Neural crest cell (in vitro differentiated cells): ENCODE data around the gene PTPRCAP. TPM values are rescaled to one million over a fixed set of nuclear protein-coding genes. Genes with fewer than 3 reads are reported as not detected.

Experiments used
- DNase-seq: peaks from one replicate; pipeline ENCODE4 v3.0.0; 2021; ENCODE audit warnings: low read depth, mixed read lengths, low spot score
- H3K27ac Mint-ChIP-seq: one replicate; pipeline ENCODE4 v1.8.0; 2021; ENCODE audit warnings: mild to moderate bottlenecking, mixed read lengths; ENCODE audit not compliant: unreplicated experiment
- H3K27me3 Mint-ChIP-seq: 2 replicates; pipeline ENCODE4 v1.8.0; 2021; ENCODE audit warnings: low read depth, mild to moderate bottlenecking, mixed read lengths
- H3K36me3 Mint-ChIP-seq: 2 replicates; pipeline ENCODE4 v1.8.0; 2021; ENCODE audit warnings: low read depth, mild to moderate bottlenecking, mixed read lengths
- H3K4me1 Mint-ChIP-seq: 2 replicates; pipeline ENCODE4 v1.8.0; 2021; ENCODE audit warnings: mixed read lengths
- H3K4me3 Mint-ChIP-seq: one replicate; pipeline ENCODE4 v1.8.0; 2021; ENCODE audit warnings: mild to moderate bottlenecking, mixed read lengths
- H3K9me3 Mint-ChIP-seq: 2 replicates; pipeline ENCODE4 v1.8.0; 2021; ENCODE audit warnings: mixed read lengths
- total RNA-seq: library from RNA; stranded (reverse); gene quantifications from 2 replicates; pipeline ENCODE4 v1.2.1, GENCODE V29; 2021
- TF ChIP-seq, protein P1 (sequence below): fragments of 200-600 bp; sonication (generic); conservative IDR thresholded peaks from 2 replicates; pipeline ENCODE4 v1.5.0; 2021; ENCODE audit warnings: antibody characterized with exemption, mild to moderate bottlenecking

Gene PTPRCAP
- total RNA-seq, 1 donor from 2014 or later, result 0.84 TPM

GRCh38 chr11:67410369-67410831 is 27.1 kb downstream of the PTPRCAP start:
- no peak for DNase-seq
- H3K9me3 Mint-ChIP-seq, result no peaks in the 10 kb centered on the region
- H3K27ac Mint-ChIP-seq, result peak overlapping the region; percentile 90
- no peaks in the 10 kb centered on the region for H3K36me3 Mint-ChIP-seq
- H3K27me3 Mint-ChIP-seq, result peaks cover 36% of the 10 kb centered on the region
- no peak overlapping the region for H3K4me3 Mint-ChIP-seq
- TF ChIP-seq, protein P1, sequence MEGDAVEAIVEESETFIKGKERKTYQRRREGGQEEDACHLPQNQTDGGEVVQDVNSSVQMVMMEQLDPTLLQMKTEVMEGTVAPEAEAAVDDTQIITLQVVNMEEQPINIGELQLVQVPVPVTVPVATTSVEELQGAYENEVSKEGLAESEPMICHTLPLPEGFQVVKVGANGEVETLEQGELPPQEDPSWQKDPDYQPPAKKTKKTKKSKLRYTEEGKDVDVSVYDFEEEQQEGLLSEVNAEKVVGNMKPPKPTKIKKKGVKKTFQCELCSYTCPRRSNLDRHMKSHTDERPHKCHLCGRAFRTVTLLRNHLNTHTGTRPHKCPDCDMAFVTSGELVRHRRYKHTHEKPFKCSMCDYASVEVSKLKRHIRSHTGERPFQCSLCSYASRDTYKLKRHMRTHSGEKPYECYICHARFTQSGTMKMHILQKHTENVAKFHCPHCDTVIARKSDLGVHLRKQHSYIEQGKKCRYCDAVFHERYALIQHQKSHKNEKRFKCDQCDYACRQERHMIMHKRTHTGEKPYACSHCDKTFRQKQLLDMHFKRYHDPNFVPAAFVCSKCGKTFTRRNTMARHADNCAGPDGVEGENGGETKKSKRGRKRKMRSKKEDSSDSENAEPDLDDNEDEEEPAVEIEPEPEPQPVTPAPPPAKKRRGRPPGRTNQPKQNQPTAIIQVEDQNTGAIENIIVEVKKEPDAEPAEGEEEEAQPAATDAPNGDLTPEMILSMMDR, result no peak
- peaks cover 17% of the 10 kb centered on the region for H3K4me1 Mint-ChIP-seq

DNA sequence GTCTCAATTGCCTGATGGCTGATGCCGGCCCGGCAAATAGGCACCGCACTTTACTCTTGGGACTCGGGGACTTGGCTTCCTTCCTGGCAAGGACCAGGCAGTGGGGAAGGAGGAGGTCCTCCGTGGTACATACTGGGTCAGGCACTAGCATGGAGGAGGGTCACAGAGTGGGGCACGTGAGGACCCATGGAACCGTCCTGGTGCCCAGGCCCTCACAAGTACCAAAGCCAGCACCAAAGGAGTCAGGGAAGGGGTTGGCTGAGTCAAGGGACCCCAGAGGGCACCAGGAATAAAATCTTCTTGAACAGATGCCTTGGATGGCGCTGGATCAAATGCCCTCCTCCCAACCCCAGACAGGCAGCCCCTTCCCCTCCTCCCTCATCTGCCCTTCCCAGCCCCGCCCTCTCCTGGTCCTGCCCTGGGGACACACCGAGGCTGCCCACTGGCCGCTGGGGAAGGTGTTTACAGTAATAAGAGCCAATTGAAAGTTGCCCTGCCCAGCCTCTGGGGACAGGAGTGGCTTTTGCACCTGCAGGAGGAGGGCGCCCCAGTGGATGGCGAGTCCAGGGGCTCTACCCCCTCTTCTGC is 27.6 kb downstream of the PTPRCAP start:
- H3K9me3 Mint-ChIP-seq, result no peaks in the 10 kb centered on the region
- peak overlapping the region; percentile 90 for H3K27ac Mint-ChIP-seq
- H3K4me3 Mint-ChIP-seq, result no peak overlapping the region
- peaks cover 17% of the 10 kb centered on the region for H3K4me1 Mint-ChIP-seq
- H3K27me3 Mint-ChIP-seq, result peaks cover 31% of the 10 kb centered on the region
- TF ChIP-seq, protein P1, result no peak
- H3K36me3 Mint-ChIP-seq, result no peaks in the 10 kb centered on the region
- no peak for DNase-seq

DNA sequence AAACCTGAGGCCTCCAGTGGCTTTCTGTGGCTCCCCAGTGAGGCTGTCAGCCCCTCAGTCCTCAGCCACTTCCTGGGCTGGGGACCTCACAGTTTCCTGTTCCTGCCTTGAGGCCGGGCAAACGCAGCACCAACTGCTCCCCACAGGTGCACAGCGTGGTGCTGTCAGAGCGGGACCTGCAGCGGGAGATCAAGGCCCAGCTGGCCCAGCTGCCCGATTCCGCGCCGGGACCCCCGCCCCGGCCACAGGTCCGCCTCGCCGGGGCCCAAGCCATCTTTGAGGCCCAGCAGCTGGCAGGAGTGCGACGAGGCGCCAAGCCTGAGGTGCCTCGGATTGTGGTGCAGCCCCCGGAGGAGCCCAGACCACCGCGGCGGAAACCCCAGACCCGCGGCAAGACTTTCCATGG is 28.2 kb downstream of the PTPRCAP start:
- no peak overlapping the region for H3K27ac Mint-ChIP-seq

GRCh38 chr11:67408437-67409200 is 28.9 kb downstream of the PTPRCAP start:
- TF ChIP-seq, protein P1, result no peak
- no peak overlapping the region for H3K27ac Mint-ChIP-seq
- no peaks in the 10 kb centered on the region for H3K9me3 Mint-ChIP-seq
- no peak overlapping the region for H3K4me3 Mint-ChIP-seq
- no peak for DNase-seq
- H3K4me1 Mint-ChIP-seq, result peaks cover 22% of the 10 kb centered on the region
- no peaks in the 10 kb centered on the region for H3K36me3 Mint-ChIP-seq
- peaks cover 20% of the 10 kb centered on the region for H3K27me3 Mint-ChIP-seq

More for the DNA sequence above, 28.2 kb downstream of the PTPRCAP start:
- no peak for DNase-seq
- Mint-ChIP-seq H3K4me3 (no peak overlapping the region), H3K36me3 (no peaks in the 10 kb centered on the region), H3K9me3 (no peaks in the 10 kb centered on the region), H3K4me1 (peaks cover 22% of the 10 kb centered on the region), H3K27me3 (peaks cover 25% of the 10 kb centered on the region)
- TF ChIP-seq, protein P1, result no peak

GRCh38 chr11:67407688-67408163 is 29.8 kb downstream of the PTPRCAP start:
- H3K36me3 Mint-ChIP-seq, result no peaks in the 10 kb centered on the region
- no peak for DNase-seq
- peaks cover 14% of the 10 kb centered on the region for H3K27me3 Mint-ChIP-seq
- H3K9me3 Mint-ChIP-seq, result no peaks in the 10 kb centered on the region
- H3K27ac Mint-ChIP-seq, result peak overlapping the region; percentile 19
- H3K4me1 Mint-ChIP-seq, result peaks cover 17% of the 10 kb centered on the region
- TF ChIP-seq, protein P1, result no peak
- no peak overlapping the region for H3K4me3 Mint-ChIP-seq
